Right lobe of liver (tissue), 6 donors: ENCODE results near the gene LSM2. TPM values are rescaled to one million over a fixed set of nuclear protein-coding genes. Genes with fewer than 3 reads are reported as not detected.

Source experiments
- ATAC-seq, 4 donors: fragments of 200-7000 bp; cut with Tn5 transposase; one replicate each; pipeline ENCODE4 v1.9.1; 2020; ENCODE audit warnings: mild to moderate bottlenecking in 4 of 4, moderate library complexity in 4 of 4
- DNase-seq, 3 donors: peaks; one replicate each; pipeline ENCODE4 v3.0.0-alpha.2; 2020
- H3K27ac ChIP-seq, 3 donors: fragments of 200-600 bp; one replicate each; pipeline ENCODE4 v1.8.0; 2022
- H3K27me3 ChIP-seq, 2 donors: fragments of 200-600 bp; one replicate each; pipeline ENCODE4 v1.8.0; 2022
- H3K36me3 ChIP-seq, 4 donors: fragments of 200-600 bp; sonication (generic) in 1 of 4; one replicate each; pipeline versions ENCODE4 v1.5.1 to v1.8.0; 2017 to 2022; ENCODE audit warnings: control low read depth in 1 of 4
- H3K4me1 ChIP-seq, 4 donors: fragments of 200-600 bp; sonication (generic) in 1 of 4; one replicate each; pipeline versions ENCODE4 v1.5.1 to v1.8.0; 2017 to 2022; ENCODE audit warnings: control low read depth in 1 of 4
- H3K4me3 ChIP-seq, 3 donors: fragments of 200-600 bp; one replicate each; pipeline ENCODE4 v1.8.0; 2022
- H3K9me3 ChIP-seq, 4 donors: fragments of 200-600 bp; sonication (generic) in 1 of 4; one replicate each; pipeline versions ENCODE4 v1.5.1 to v1.8.0; 2017 to 2022; ENCODE audit warnings: control low read depth in 1 of 4
- CTCF ChIP-seq, 4 donors: fragments of 200-600 bp in 3 of 4; fragments of 450-650 bp in 1 of 4; IDR thresholded peaks; one replicate each; pipeline versions ENCODE4 v1.5.1 to v1.8.0; 2016 to 2022; ENCODE audit warnings: antibody characterized with exemption in 4 of 4, mild to moderate bottlenecking in 2 of 4
- POLR2A ChIP-seq: fragments of 450-650 bp; IDR thresholded peaks from one replicate; pipeline ENCODE4 v1.6.1; 2017; ENCODE audit warnings: antibody characterized with exemption, mild to moderate bottlenecking
- WGBS: methylation state at CpG from one replicate; pipeline ENCODE4 v1.1.6; 2018; ENCODE audit warnings: low coverage, low lambda C conversion rate; ENCODE audit not compliant: insufficient coverage; ENCODE audit errors: missing lambda C conversion rate; 5-methylcytosine and 5-hydroxymethylcytosine counted together
- intact Hi-C, 2 donors: fragments of 100-400 bp; cut with DNase I; formaldehyde crosslinking; loops; one replicate each; pipeline versions ENCODE4 v1.11.2 to v1.14.1; 2022
- total RNA-seq, 6 experiments: library from RNA; depleted of rRNA in 2 of 6; stranded (reverse); fragments of >200 nt in 2 of 6; fragmentation: NEBNext Ultra II Directional in 3 of 6; extraction: Animal tissue kit (Norgen Biotek cat#: 25700) in 3 of 6; gene quantifications; one replicate each; pipeline versions ENCODE4 v1.1.0 to v1.2.4, GENCODE V29; 2016 to 2023
- donor health status: DM: no; HTN: yes; CAD: no.
- donor health status: DM: no; HTN: no; CAD: no.
- donor health status: DM: no; HTN: no; CAD: no.
- donor health status: DM: no; HTN: yes; CAD: no.
- donor health status: DM: no; HTN: yes; CAD: no.

LSM2 gene
- total RNA-seq, 6 experiments from 2014 or later, result 11.0 to 26.1 (median 11.6) TPM

- Histone ChIP-seq H3K9me3 (no peaks in the 10 kb centered on the region), H3K27ac (peak overlapping the region; percentile 93 to 96 (median 94)), H3K4me1 (peaks cover 0 to 41% (median 13%) of the 10 kb centered on the region in 4 donors), H3K27me3 (no peaks in the 10 kb centered on the region), H3K36me3 (peaks cover 5 to 26% (median 17%) of the 10 kb centered on the region in 4 donors), H3K4me3 (peak overlapping the region; percentile 81 to 89 (median 87))
- WGBS, result under 1% methylated on average over 54 of the region's 59 CpGs
- intact Hi-C loops, result loop anchor here (10.0 kb wide), 1 partner anchor 60 kb away; the partner anchor contains the start of gene VWA7 (in 2 of the 2)
- ATAC-seq (peak; percentile 43 to 88 (median 66)), DNase-seq (peak; percentile 89 to 93 (median 92))
- TF ChIP-seq CTCF (IDR thresholded peaks at IDR 0.05) (no peak), POLR2A (peak; percentile 71)
Observed at GRCh38 chr6:31834367-31835250, 27.8 kb upstream of the LSM2 start.

- H3K9me3 ChIP-seq, result no peaks in the 10 kb centered on the region
- ATAC-seq, result no peak
- peak overlapping the region in 1 of 3 donors; percentile 68 for H3K4me3 ChIP-seq
- 72% methylated on average over 15 of the region's 15 CpGs for WGBS
- TF ChIP-seq POLR2A (no peak), CTCF (IDR thresholded peaks at IDR 0.05) (no peak)
- intact Hi-C loops, result loop anchor here (10.0 kb wide), 1 partner anchor 57 kb away; the partner anchor contains the start of gene VWA7 (in 2 of the 2)
- H3K27ac ChIP-seq, result peak overlapping the region in 2 of 3 donors; percentile 75 to 91
- no peaks in the 10 kb centered on the region for H3K27me3 ChIP-seq
- H3K4me1 ChIP-seq, result peaks cover 0 to 31% (median 6%) of the 10 kb centered on the region in 4 donors
- H3K36me3 ChIP-seq, result peaks cover 0 to 3% (median 0%) of the 10 kb centered on the region in 4 donors
- no peak for DNase-seq
Observed at GRCh38 chr6:31831350-31832215, 24.8 kb upstream of the LSM2 start.

- Histone ChIP-seq H3K36me3 (peaks cover 0 to 3% (median 0%) of the 10 kb centered on the region in 4 donors), H3K4me1 (peaks cover 0 to 31% (median 4%) of the 10 kb centered on the region in 4 donors), H3K27ac (peak overlapping the region; percentile 75 to 91 (median 90)), H3K9me3 (no peaks in the 10 kb centered on the region), H3K27me3 (no peaks in the 10 kb centered on the region), H3K4me3 (peak overlapping the region; percentile 36 to 68 (median 62))
- intact Hi-C loops, result loop anchor here (10.0 kb wide), 1 partner anchor 56 kb away; the partner anchor contains the start of gene VWA7 (in 2 of the 2)
- 53% methylated on average over 6 of the region's 6 CpGs for WGBS
- DNase-seq (no peak), ATAC-seq (no peak)
- TF ChIP-seq CTCF (IDR thresholded peaks at IDR 0.05), result no peak
- TF ChIP-seq POLR2A, result no peak
Observed at GRCh38 chr6:31830886-31831335, 24.1 kb upstream of the LSM2 start.
